HepG2 (cell line): Measurements from ENCODE around the gene HYAL2. TPM values are rescaled to one million over a fixed set of nuclear protein-coding genes. Genes with fewer than 3 reads are reported as not detected.
A peak's percentile ranks its signal among the peaks of the same experiment; 100 is the strongest.

ENCODE experiments used
- ELF4 ChIP-seq: sonication (generic); formaldehyde crosslinking; IDR thresholded peaks from 2 replicates; pipeline ENCODE4 v1.5.0; 2020; ENCODE audit warnings: missing genetic modification reagents, mild to moderate bottlenecking, moderate library complexity, borderline replicate concordance
- EP300 ChIP-seq, 3 experiments: sonication (generic) in 1 of 3; formaldehyde crosslinking in 1 of 3; IDR thresholded peaks; 2 replicates each; pipeline versions ENCODE4 v1.5.1 to v1.6.1; 2011 to 2020; ENCODE audit warnings: low read depth in 2 of 3, low read length in 2 of 3, borderline replicate concordance in 1 of 3, improper control_type of control experiment in 1 of 3, mild to moderate bottlenecking in 1 of 3, missing genetic modification reagents in 1 of 3, moderate library complexity in 1 of 3
- GPN1 ChIP-seq: sonication (generic); formaldehyde crosslinking; IDR thresholded peaks from 2 replicates; pipeline ENCODE4 v1.5.1; 2020; ENCODE audit warnings: missing genetic modification reagents, borderline replicate concordance
- IRX3 ChIP-seq: sonication (generic); formaldehyde crosslinking; IDR thresholded peaks from 2 replicates; pipeline ENCODE4 v1.8.1; 2023; ENCODE audit warnings: mild to moderate bottlenecking, low read depth, missing genetic modification reagents, borderline replicate concordance
- JUN ChIP-seq: sonication (generic); formaldehyde crosslinking; IDR thresholded peaks from 2 replicates; pipeline ENCODE4 v1.4.0; 2020; ENCODE audit warnings: mild to moderate bottlenecking, missing genetic modification reagents
- KDM1A ChIP-seq: IDR thresholded peaks from 2 replicates; pipeline ENCODE4 v1.6.1; 2016; ENCODE audit warnings: missing compliant biosample characterization
- KDM6A ChIP-seq: IDR thresholded peaks from 2 replicates; pipeline ENCODE4 v1.6.1; 2016; ENCODE audit warnings: low read depth
- MXI1 ChIP-seq: IDR thresholded peaks from 3 replicates; pipeline ENCODE4 v1.6.1; 2012; ENCODE audit warnings: low read depth, low read length, inconsistent platforms, borderline replicate concordance
- SNAI1 ChIP-seq: sonication (generic); formaldehyde crosslinking; IDR thresholded peaks from 2 replicates; pipeline ENCODE4 v1.5.0; 2020; ENCODE audit warnings: mild to moderate bottlenecking, missing genetic modification reagents, borderline replicate concordance
- SOX5 ChIP-seq: IDR thresholded peaks from 2 replicates; pipeline ENCODE4 v1.6.1; 2016; ENCODE audit warnings: borderline replicate concordance
- TP53 ChIP-seq: sonication (generic); formaldehyde crosslinking; conservative IDR thresholded peaks from 2 replicates; pipeline ENCODE4 v1.4.0; 2020; ENCODE audit warnings: missing genetic modification reagents
- TSC22D2 ChIP-seq: sonication (generic); formaldehyde crosslinking; IDR thresholded peaks from 2 replicates; pipeline ENCODE4 v1.5.1; 2020; ENCODE audit warnings: missing genetic modification reagents, mild to moderate bottlenecking, borderline replicate concordance
- ZNF276 ChIP-seq: sonication (generic); formaldehyde crosslinking; IDR thresholded peaks from 2 replicates; pipeline ENCODE4 v1.4.0; 2020; ENCODE audit warnings: mild to moderate bottlenecking, low read depth, missing genetic modification reagents
- ZNF570 ChIP-seq: sonication (generic); formaldehyde crosslinking; IDR thresholded peaks from 2 replicates; pipeline ENCODE4 v1.4.0; 2020; ENCODE audit warnings: mild to moderate bottlenecking, missing genetic modification reagents, borderline replicate concordance
- ZNF670 ChIP-seq: sonication (generic); formaldehyde crosslinking; IDR thresholded peaks from 2 replicates; pipeline ENCODE4 v1.8.0; 2022; ENCODE audit warnings: mild to moderate bottlenecking, missing genetic modification reagents, borderline replicate concordance
- ZNF800 ChIP-seq: sonication (generic); formaldehyde crosslinking; IDR thresholded peaks from 2 replicates; pipeline ENCODE4 v1.4.0; 2020; ENCODE audit warnings: missing genetic modification reagents
- ZSCAN25 ChIP-seq: sonication (generic); formaldehyde crosslinking; IDR thresholded peaks from 2 replicates; pipeline ENCODE4 v1.8.0; 2022; ENCODE audit warnings: mild to moderate bottlenecking, missing genetic modification reagents
- polyA plus RNA-seq, 8 experiments: library from polyadenylated mRNA; depleted of rRNA in 3 of 8; stranded (reverse) in 7 of 8; unstranded in 1 of 8; fragments of >200 nt; fragmentation: Illumina TruSeq in 4 of 8; extraction: Trizol in 4 of 8; gene quantifications; 2 replicates each; pipeline versions ENCODE4 v1.2.1 to v1.2.3, GENCODE V29; 2011 to 2016; ENCODE audit warnings: low read depth in 4 of 8, missing spikeins in 1 of 8, mixed read lengths in 1 of 8; ENCODE audit not compliant: insufficient read depth in 1 of 8
- total RNA-seq, 5 experiments: library from RNA; depleted of rRNA; stranded (reverse); fragments of >200 nt; fragmentation: Illumina TruSeq; extraction: Trizol; gene quantifications; 2 replicates each; pipeline ENCODE4 v1.2.3, GENCODE V29; 2016; ENCODE audit warnings: low read depth in 1 of 5
- TF ChIP-seq, protein P1 (sequence below): sonication (generic); formaldehyde crosslinking; IDR thresholded peaks from 2 replicates; pipeline ENCODE4 v1.5.1; 2020; ENCODE audit warnings: missing genetic modification reagents, mild to moderate bottlenecking, borderline replicate concordance
- TF ChIP-seq, protein P2 (sequence below): sonication (generic); formaldehyde crosslinking; IDR thresholded peaks from 2 replicates; pipeline ENCODE4 v1.4.0; 2020; ENCODE audit warnings: missing genetic modification reagents

Gene HYAL2
- total and polyA plus RNA-seq, 2 of the 13 experiments (the other 11 are each of a cell fraction or from before 2014, with no cell fraction given): 76.2 to 102 TPM

GRCh38 chr3:50298836-50299637 is 23.5 kb downstream of the HYAL2 start, which contains the start of the genes HYAL3 and NAA80 (continued):
- TF ChIP-seq EP300 (IDR thresholded peaks at IDR 0.05; ENCODE audit: low read depth in 2 of 2, low read length in 2 of 2) (no peak), EP300 (CRISPR knock-in tag; IDR thresholded peaks at IDR 0.05; ENCODE audit: borderline replicate concordance) (no peak), ZNF800 (peak; percentile 65), ZNF276 (CRISPR knock-in tag) (no peak), SOX5 (no peak), JUN (CRISPR knock-in tag) (no peak), ZSCAN25 (peak; percentile 23; the same call in 1 of the 2 replicates), ZNF570 (CRISPR knock-in tag) (no peak), KDM6A (CRISPR knock-in tag) (0 out of 2 replicates have a peak, but pooled peaks have one; percentile 18), GPN1 (CRISPR knock-in tag) (no peak), KDM1A (CRISPR knock-in tag) (no peak), IRX3 (CRISPR knock-in tag) (no peak), SNAI1 (CRISPR knock-in tag) (no peak), ELF4 (CRISPR knock-in tag) (no peak), MXI1 (peak; percentile 74; the same call in 1 of the 3 replicates), ZNF670 (CRISPR knock-in tag) (0 out of 2 replicates have a peak, but pooled peaks have one; percentile 37), TSC22D2 (CRISPR knock-in tag) (no peak), TP53 (CRISPR knock-in tag) (no peak; the same call in 1 of the 2 replicates)
- TF ChIP-seq, protein P1, sequence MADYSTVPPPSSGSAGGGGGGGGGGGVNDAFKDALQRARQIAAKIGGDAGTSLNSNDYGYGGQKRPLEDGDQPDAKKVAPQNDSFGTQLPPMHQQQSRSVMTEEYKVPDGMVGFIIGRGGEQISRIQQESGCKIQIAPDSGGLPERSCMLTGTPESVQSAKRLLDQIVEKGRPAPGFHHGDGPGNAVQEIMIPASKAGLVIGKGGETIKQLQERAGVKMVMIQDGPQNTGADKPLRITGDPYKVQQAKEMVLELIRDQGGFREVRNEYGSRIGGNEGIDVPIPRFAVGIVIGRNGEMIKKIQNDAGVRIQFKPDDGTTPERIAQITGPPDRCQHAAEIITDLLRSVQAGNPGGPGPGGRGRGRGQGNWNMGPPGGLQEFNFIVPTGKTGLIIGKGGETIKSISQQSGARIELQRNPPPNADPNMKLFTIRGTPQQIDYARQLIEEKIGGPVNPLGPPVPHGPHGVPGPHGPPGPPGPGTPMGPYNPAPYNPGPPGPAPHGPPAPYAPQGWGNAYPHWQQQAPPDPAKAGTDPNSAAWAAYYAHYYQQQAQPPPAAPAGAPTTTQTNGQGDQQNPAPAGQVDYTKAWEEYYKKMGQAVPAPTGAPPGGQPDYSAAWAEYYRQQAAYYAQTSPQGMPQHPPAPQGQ (CRISPR knock-in tag): no peak
- TF ChIP-seq, protein P2, sequence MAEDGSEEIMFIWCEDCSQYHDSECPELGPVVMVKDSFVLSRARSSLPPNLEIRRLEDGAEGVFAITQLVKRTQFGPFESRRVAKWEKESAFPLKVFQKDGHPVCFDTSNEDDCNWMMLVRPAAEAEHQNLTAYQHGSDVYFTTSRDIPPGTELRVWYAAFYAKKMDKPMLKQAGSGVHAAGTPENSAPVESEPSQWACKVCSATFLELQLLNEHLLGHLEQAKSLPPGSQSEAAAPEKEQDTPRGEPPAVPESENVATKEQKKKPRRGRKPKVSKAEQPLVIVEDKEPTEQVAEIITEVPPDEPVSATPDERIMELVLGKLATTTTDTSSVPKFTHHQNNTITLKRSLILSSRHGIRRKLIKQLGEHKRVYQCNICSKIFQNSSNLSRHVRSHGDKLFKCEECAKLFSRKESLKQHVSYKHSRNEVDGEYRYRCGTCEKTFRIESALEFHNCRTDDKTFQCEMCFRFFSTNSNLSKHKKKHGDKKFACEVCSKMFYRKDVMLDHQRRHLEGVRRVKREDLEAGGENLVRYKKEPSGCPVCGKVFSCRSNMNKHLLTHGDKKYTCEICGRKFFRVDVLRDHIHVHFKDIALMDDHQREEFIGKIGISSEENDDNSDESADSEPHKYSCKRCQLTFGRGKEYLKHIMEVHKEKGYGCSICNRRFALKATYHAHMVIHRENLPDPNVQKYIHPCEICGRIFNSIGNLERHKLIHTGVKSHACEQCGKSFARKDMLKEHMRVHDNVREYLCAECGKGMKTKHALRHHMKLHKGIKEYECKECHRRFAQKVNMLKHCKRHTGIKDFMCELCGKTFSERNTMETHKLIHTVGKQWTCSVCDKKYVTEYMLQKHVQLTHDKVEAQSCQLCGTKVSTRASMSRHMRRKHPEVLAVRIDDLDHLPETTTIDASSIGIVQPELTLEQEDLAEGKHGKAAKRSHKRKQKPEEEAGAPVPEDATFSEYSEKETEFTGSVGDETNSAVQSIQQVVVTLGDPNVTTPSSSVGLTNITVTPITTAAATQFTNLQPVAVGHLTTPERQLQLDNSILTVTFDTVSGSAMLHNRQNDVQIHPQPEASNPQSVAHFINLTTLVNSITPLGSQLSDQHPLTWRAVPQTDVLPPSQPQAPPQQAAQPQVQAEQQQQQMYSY (CRISPR knock-in tag): no peak
